Measurements from ENCODE around the gene REX1BD.

REX1BD gene

GRCh38 chr19:18587561-18587960 lies 1.0 kb upstream of the REX1BD start:
- Histone ChIP-seq H2AFZ (ENCODE audit: low read depth, low read length, severe bottlenecking) (no peak overlapping the region), H3K9me3 (ENCODE audit: insufficient read depth, low read length) (no peaks in the 10 kb centered on the region), H4K20me1 (ENCODE audit: low read depth, low read length) (no peaks in the 10 kb centered on the region), H3K36me3 (ENCODE audit: low read length) (no peaks in the 10 kb centered on the region), H3F3A (ENCODE audit: insufficient read depth) (peaks cover 11% of the 10 kb centered on the region), H3K4me3 (ENCODE audit: insufficient read depth, low read length, poor library complexity, severe bottlenecking) (no peak overlapping the region), H3K9ac (ENCODE audit: low read length) (no peak overlapping the region), H3K27me3 (ENCODE audit: low read length) (no peaks in the 10 kb centered on the region), H3K27ac (ENCODE audit: low read depth, low read length) (no peak overlapping the region), H3K4me2 (ENCODE audit: low read depth, low read length, poor library complexity, severe bottlenecking) (no peak overlapping the region), H3K9me2 (replicated peaks; ENCODE audit: insufficient read depth, low read length) (no peaks in the 10 kb centered on the region), H3K79me2 (ENCODE audit: insufficient read depth, low read length) (no peaks in the 10 kb centered on the region)
- TF ChIP-seq, protein P1, sequence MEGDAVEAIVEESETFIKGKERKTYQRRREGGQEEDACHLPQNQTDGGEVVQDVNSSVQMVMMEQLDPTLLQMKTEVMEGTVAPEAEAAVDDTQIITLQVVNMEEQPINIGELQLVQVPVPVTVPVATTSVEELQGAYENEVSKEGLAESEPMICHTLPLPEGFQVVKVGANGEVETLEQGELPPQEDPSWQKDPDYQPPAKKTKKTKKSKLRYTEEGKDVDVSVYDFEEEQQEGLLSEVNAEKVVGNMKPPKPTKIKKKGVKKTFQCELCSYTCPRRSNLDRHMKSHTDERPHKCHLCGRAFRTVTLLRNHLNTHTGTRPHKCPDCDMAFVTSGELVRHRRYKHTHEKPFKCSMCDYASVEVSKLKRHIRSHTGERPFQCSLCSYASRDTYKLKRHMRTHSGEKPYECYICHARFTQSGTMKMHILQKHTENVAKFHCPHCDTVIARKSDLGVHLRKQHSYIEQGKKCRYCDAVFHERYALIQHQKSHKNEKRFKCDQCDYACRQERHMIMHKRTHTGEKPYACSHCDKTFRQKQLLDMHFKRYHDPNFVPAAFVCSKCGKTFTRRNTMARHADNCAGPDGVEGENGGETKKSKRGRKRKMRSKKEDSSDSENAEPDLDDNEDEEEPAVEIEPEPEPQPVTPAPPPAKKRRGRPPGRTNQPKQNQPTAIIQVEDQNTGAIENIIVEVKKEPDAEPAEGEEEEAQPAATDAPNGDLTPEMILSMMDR (IDR thresholded peaks at IDR 0.05; ENCODE audit: insufficient read depth, low read length, poor library complexity, severe bottlenecking): no peak

DNA sequence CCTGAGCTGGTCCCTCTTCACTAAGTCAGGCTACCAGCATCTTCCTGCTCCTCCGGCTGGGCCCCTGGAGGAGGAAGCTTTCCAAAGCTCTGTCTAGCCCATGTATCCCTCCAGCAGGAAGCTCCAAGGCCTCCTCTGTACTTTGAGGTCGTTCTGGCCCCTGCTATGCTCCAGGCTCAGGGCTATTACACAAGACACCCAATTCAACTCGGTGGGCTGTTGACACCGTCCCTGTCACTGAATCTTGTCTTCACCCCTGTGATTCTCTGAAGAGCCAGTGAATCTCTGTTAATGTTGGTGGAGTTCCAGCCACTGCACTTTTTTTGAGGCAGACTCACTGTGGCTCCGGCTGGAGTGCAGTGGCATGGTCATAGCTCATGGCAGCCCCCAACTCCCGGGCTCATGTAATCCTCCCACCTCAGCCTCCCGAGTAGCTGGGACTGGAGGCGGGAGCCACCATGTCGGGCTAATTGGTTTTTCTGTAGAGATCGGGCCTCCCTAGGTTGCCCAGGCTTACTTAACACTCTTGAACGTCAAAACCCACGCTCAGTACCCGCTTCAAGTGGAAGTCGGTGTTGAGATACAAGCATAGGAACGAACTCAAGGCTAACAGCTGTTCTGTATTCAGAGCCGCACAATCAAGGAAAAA lies 512 bp upstream of the REX1BD start:
- Histone ChIP-seq H3K4me3 (ENCODE audit: insufficient read depth, low read length, poor library complexity, severe bottlenecking) (peak overlapping the region; percentile 67), H4K20me1 (ENCODE audit: low read depth, low read length) (no peaks in the 10 kb centered on the region), H3F3A (ENCODE audit: insufficient read depth) (peaks cover 11% of the 10 kb centered on the region), H3K27me3 (ENCODE audit: low read length) (no peaks in the 10 kb centered on the region), H2AFZ (ENCODE audit: low read depth, low read length, severe bottlenecking) (peak overlapping the region; percentile 83), H3K36me3 (ENCODE audit: low read length) (no peaks in the 10 kb centered on the region), H3K9ac (ENCODE audit: low read length) (peak overlapping the region; percentile 69), H3K9me3 (ENCODE audit: insufficient read depth, low read length) (no peaks in the 10 kb centered on the region), H3K4me2 (ENCODE audit: low read depth, low read length, poor library complexity, severe bottlenecking) (peak overlapping the region; percentile 76), H3K79me2 (ENCODE audit: insufficient read depth, low read length) (no peaks in the 10 kb centered on the region), H3K9me2 (replicated peaks; ENCODE audit: insufficient read depth, low read length) (no peaks in the 10 kb centered on the region), H3K27ac (ENCODE audit: low read depth, low read length) (peak overlapping the region; percentile 80)
- TF ChIP-seq, protein P1 (IDR thresholded peaks at IDR 0.05; ENCODE audit: insufficient read depth, low read length, poor library complexity, severe bottlenecking): no peak
- TF ChIP-seq EZH2phosphoT487 (conservative IDR thresholded peaks at IDR 0.05; ENCODE audit: low read length): no peak

- H2AFZ ChIP-seq (ENCODE audit: low read depth, low read length, severe bottlenecking): peak overlapping the region; percentile 83
These were observed 1.0 kb downstream of the REX1BD start for GRCh38 chr19:18589380-18590272.

More at GRCh38 chr19:18589380-18590272, 1.0 kb downstream of the REX1BD start:
- Histone ChIP-seq H3K9me3 (ENCODE audit: insufficient read depth, low read length) (no peaks in the 10 kb centered on the region), H3K9ac (ENCODE audit: low read length) (peak overlapping the region; percentile 69), H3K4me2 (ENCODE audit: low read depth, low read length, poor library complexity, severe bottlenecking) (peak overlapping the region; percentile 76), H4K20me1 (ENCODE audit: low read depth, low read length) (no peaks in the 10 kb centered on the region), H3K36me3 (ENCODE audit: low read length) (no peaks in the 10 kb centered on the region), H3K27ac (ENCODE audit: low read depth, low read length) (peak overlapping the region; percentile 80), H3F3A (ENCODE audit: insufficient read depth) (peaks cover 11% of the 10 kb centered on the region), H3K9me2 (replicated peaks; ENCODE audit: insufficient read depth, low read length) (no peaks in the 10 kb centered on the region), H3K27me3 (ENCODE audit: low read length) (no peaks in the 10 kb centered on the region), H3K4me3 (ENCODE audit: insufficient read depth, low read length, poor library complexity, severe bottlenecking) (peak overlapping the region; percentile 67), H3K79me2 (ENCODE audit: insufficient read depth, low read length) (no peaks in the 10 kb centered on the region)
- no peak for TF ChIP-seq EZH2phosphoT487 (conservative IDR thresholded peaks at IDR 0.05; ENCODE audit: low read length)
- TF ChIP-seq, protein P1 (IDR thresholded peaks at IDR 0.05; ENCODE audit: insufficient read depth, low read length, poor library complexity, severe bottlenecking): no peak
